Transverse colon (tissue), 4 donors: Measurements from ENCODE around the gene MRPL20. TPM values are rescaled to one million over a fixed set of nuclear protein-coding genes. Genes with fewer than 3 reads are reported as not detected.

Experiments
- DNase-seq: peaks from one replicate; pipeline ENCODE4 v3.0.0-alpha.2; 2019
- H3K27ac ChIP-seq, 4 donors: fragments of 200-600 bp; sonication (generic); 2 replicates each; pipeline ENCODE4 v1.5.1; 2016 to 2018; ENCODE audit warnings: inconsistent platforms in 4 of 4
- H3K27me3 ChIP-seq: fragments of 200-600 bp; sonication (generic); 2 replicates; pipeline ENCODE4 v1.5.1; 2017; ENCODE audit warnings: inconsistent platforms
- H3K36me3 ChIP-seq, 4 donors: fragments of 200-600 bp; sonication (generic); 2 replicates each; pipeline ENCODE4 v1.5.1; 2017 to 2019; ENCODE audit warnings: inconsistent platforms in 4 of 4
- H3K4me1 ChIP-seq, 4 donors: fragments of 200-600 bp; sonication (generic); 2 replicates each; pipeline ENCODE4 v1.5.1; 2017 to 2020; ENCODE audit warnings: inconsistent platforms in 4 of 4
- H3K4me3 ChIP-seq, 4 donors: fragments of 200-600 bp; sonication (generic); 1 replicate in 1 of 4; 2 replicates in 3 of 4; pipeline versions ENCODE4 v1.5.1 to v1.6.1; 2017 to 2019; ENCODE audit warnings: inconsistent platforms in 4 of 4
- H3K9me3 ChIP-seq, 2 donors: fragments of 200-600 bp; sonication (generic); 2 replicates each; pipeline ENCODE4 v1.5.1; 2017 to 2019; ENCODE audit warnings: inconsistent platforms in 2 of 2
- EP300 ChIP-seq: sonication (generic); formaldehyde crosslinking; IDR thresholded peaks from one replicate; pipeline ENCODE4 v1.6.1; 2017; ENCODE audit warnings: antibody characterized with exemption, low read depth
- POLR2A ChIP-seq: fragments of 450-650 bp; IDR thresholded peaks from one replicate; pipeline ENCODE4 v1.6.1; 2016; ENCODE audit warnings: antibody characterized with exemption, mild to moderate bottlenecking, moderate library complexity
- POLR2AphosphoS5 ChIP-seq, 3 donors: sonication (generic); formaldehyde crosslinking; IDR thresholded peaks; one replicate each; pipeline ENCODE4 v1.6.1; 2016; ENCODE audit warnings: antibody characterized with exemption in 3 of 3
- WGBS, 2 donors: methylation state at CpG; one replicate each; pipeline ENCODE4 v1.1.5; 2018; ENCODE audit warnings: low coverage in 1 of 2; 5-methylcytosine and 5-hydroxymethylcytosine counted together
- in situ Hi-C, 4 donors: fragments of 200-750 bp; cut with MboI; loops; one replicate each; pipeline versions ENCODE4 v1.15.0 to v1.15.1; 2017; ENCODE audit warnings: low sequenced_read_pairs in 3 of 4, low pct_ligation_motif_present in 1 of 4, low pct_unique_long_range_greater_than_20kb in 1 of 4
- intact Hi-C: fragments of 100-400 bp; cut with DNase I; formaldehyde crosslinking; loops from one replicate; pipeline ENCODE4 v1.15.1; 2023; ENCODE audit warnings: low total_unique reads
- total RNA-seq, 4 donors: library from RNA; depleted of rRNA; stranded (reverse); fragments of >200 nt; gene quantifications; one replicate each; pipeline ENCODE4 v1.1.0, GENCODE V29; 2016
- TF ChIP-seq, protein P1 (sequence below), 5 experiments: fragments of 200-600 bp in 3 of 5; fragments of 450-650 bp in 2 of 5; sonication (generic) in 3 of 5; IDR thresholded peaks; 1 replicate in 2 of 5; 2 replicates in 3 of 5; pipeline ENCODE4 v1.5.1; 2016 to 2017; ENCODE audit warnings: antibody characterized with exemption in 5 of 5, inconsistent platforms in 3 of 5, mild to moderate bottlenecking in 2 of 5, moderate library complexity in 1 of 5

Gene MRPL20
- total RNA-seq, 4 donors from 2014 or later, result 40.0 to 183 (median 97.0) TPM

DNA sequence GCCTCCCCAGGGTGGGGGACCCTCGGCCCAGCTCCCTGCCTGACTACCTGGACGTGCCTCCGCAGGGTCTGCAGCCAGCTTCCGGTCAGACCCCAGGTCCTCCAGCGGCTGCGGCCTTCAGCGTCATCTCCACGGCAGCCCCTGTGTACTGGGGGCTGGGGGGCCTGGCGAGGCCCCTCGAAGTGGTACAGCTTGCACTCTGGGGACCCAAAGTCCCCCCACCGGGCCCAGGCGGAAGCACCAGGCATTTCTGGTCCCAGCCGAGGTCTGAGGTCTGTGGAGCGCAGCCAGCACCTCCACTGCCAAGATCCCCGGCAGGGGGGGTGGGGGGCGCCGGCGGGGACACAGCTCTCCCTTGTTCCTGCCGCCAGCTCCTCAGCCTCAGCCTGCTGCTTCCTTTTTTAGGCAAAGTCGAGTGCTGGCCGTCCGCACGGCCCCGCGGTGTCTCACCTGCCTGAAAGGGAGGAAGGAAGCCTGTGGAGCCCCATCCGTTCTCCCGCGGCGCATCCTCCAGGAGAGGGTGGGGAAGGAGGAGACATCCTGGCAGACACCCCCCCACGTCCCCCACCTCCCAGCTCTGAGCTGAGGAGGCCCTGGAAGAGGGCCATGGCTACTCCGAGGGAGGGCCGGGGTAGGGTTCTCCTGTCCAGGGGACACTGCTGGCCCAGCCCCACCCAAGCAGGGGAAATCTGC is 27.2 kb upstream of the MRPL20 start:
- peak overlapping the region; percentile 88 to 96 (median 94) for H3K27ac ChIP-seq
- DNase-seq, result peak; percentile 53
- no peaks in the 10 kb centered on the region for H3K36me3 ChIP-seq
- in situ Hi-C loops, result no loop called here
- TF ChIP-seq EP300, result no peak
- peak in 1 of 3 donors; percentile 7 for TF ChIP-seq POLR2AphosphoS5 (IDR thresholded peaks at IDR 0.05)
- H3K4me3 ChIP-seq, result peak overlapping the region in 2 of 4 donors; percentile 17
- no peaks in the 10 kb centered on the region for H3K9me3 ChIP-seq
- intact Hi-C loops, result no loop called here
- H3K27me3 ChIP-seq, result no peaks in the 10 kb centered on the region
- peaks cover 70 to 91% (median 88%) of the 10 kb centered on the region in 4 donors for H3K4me1 ChIP-seq
- WGBS, 2 donors, result 52% methylated on average over 20 of the region's 32 CpGs; no CpG with 5 or more reads in 1 of the 2 donors

GRCh38 chr1:1433804-1434130 is 26.7 kb upstream of the MRPL20 start:
- Histone ChIP-seq H3K9me3 (no peaks in the 10 kb centered on the region), H3K27ac (peak overlapping the region; percentile 88 to 96 (median 94)), H3K27me3 (no peaks in the 10 kb centered on the region), H3K4me1 (peaks cover 73 to 92% (median 88%) of the 10 kb centered on the region in 4 donors), H3K4me3 (peak overlapping the region in 2 of 4 donors; percentile 17), H3K36me3 (no peaks in the 10 kb centered on the region)
- intact Hi-C loops (no loop called here), in situ Hi-C loops (no loop called here)
- TF ChIP-seq, protein P1, sequence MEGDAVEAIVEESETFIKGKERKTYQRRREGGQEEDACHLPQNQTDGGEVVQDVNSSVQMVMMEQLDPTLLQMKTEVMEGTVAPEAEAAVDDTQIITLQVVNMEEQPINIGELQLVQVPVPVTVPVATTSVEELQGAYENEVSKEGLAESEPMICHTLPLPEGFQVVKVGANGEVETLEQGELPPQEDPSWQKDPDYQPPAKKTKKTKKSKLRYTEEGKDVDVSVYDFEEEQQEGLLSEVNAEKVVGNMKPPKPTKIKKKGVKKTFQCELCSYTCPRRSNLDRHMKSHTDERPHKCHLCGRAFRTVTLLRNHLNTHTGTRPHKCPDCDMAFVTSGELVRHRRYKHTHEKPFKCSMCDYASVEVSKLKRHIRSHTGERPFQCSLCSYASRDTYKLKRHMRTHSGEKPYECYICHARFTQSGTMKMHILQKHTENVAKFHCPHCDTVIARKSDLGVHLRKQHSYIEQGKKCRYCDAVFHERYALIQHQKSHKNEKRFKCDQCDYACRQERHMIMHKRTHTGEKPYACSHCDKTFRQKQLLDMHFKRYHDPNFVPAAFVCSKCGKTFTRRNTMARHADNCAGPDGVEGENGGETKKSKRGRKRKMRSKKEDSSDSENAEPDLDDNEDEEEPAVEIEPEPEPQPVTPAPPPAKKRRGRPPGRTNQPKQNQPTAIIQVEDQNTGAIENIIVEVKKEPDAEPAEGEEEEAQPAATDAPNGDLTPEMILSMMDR (IDR thresholded peaks at IDR 0.05), result no peak
- no peak for TF ChIP-seq EP300
- TF ChIP-seq POLR2A, result no peak
- no peak for TF ChIP-seq POLR2AphosphoS5 (IDR thresholded peaks at IDR 0.05)
- no peak for DNase-seq
- 0 to 36% methylated on average over 1 to 9 of the region's 12 CpGs for WGBS, 2 donors

- intact Hi-C loops, result no loop called here
- H3K27ac ChIP-seq, result peak overlapping the region; percentile 88 to 96 (median 94)
- 38% methylated on average over 32 of the region's 34 CpGs; no CpG with 5 or more reads in 1 of the 2 donors for WGBS, 2 donors
- H3K9me3 ChIP-seq, result no peaks in the 10 kb centered on the region
- peak; percentile 93 for DNase-seq
- H3K4me3 ChIP-seq, result peak overlapping the region in 2 of 4 donors; percentile 17
- in situ Hi-C loops, result no loop called here
- TF ChIP-seq POLR2A (peak; percentile 87), EP300 (peak; percentile 93), POLR2AphosphoS5 (IDR thresholded peaks at IDR 0.05) (peak; percentile 88 to 90 (median 90))
- TF ChIP-seq, protein P1 (IDR thresholded peaks at IDR 0.05), result no peak
- peaks cover 73 to 86% (median 83%) of the 10 kb centered on the region in 4 donors for H3K4me1 ChIP-seq
- peaks cover 1% of the 10 kb centered on the region for H3K27me3 ChIP-seq
- H3K36me3 ChIP-seq, result no peaks in the 10 kb centered on the region
These were observed 26.1 kb upstream of the MRPL20 start for GRCh38 chr1:1432951-1433803.

DNA sequence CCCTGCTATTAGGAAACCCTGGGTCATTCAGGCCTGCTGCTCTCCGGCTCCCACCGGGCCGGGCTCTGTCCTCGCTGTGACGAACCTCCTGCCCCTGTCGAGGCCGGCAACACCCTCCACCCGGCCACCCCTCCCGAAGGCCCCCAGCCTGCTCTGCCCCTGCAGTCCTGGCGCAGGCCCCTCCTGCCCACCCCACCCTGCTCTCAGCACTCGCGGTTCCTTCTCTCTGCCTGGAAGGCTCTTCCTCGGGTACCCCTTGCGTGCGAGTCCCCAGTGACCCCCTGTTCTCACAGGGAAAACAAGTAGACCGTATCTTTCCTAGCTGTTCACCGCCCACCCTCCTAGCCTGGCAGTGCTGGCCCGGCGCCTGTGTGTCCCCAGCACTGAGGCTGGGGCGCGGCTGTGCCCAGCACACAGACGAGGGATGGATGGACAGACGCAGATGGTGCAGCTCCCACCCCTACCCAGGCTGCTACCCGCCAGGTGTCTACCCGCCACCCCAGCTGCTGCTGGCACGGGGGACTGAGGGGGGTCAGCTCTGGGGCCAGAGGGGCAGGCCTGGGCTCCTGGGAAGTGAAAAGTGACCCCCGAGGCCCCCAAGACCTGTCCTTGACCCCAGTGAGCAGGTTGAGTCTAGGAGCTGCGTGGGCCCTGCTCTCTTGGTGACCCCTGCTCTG is 25.3 kb upstream of the MRPL20 start:
- peaks cover 6% of the 10 kb centered on the region for H3K27me3 ChIP-seq
- H3K36me3 ChIP-seq, result no peaks in the 10 kb centered on the region
- peaks cover 67 to 80% (median 76%) of the 10 kb centered on the region in 4 donors for H3K4me1 ChIP-seq
- peak overlapping the region; percentile 88 to 96 (median 94) for H3K27ac ChIP-seq
- H3K9me3 ChIP-seq, result no peaks in the 10 kb centered on the region
- 59% methylated on average over 28 of the region's 28 CpGs; no CpG with 5 or more reads in 1 of the 2 donors for WGBS, 2 donors
- TF ChIP-seq, protein P1 (IDR thresholded peaks at IDR 0.05), result no peak
- TF ChIP-seq POLR2AphosphoS5 (IDR thresholded peaks at IDR 0.05) (no peak), EP300 (no peak), POLR2A (no peak)
- in situ Hi-C loops (no loop called here), intact Hi-C loops (no loop called here)
- DNase-seq, result no peak
- no peak overlapping the region for H3K4me3 ChIP-seq
